ENCODE results near the gene MLIP. TPM values are rescaled to one million over a fixed set of nuclear protein-coding genes. Genes with fewer than 3 reads are reported as not detected.

Gene MLIP
- total RNA-seq, 1 experiment from 2014 or later: not detected

DNA sequence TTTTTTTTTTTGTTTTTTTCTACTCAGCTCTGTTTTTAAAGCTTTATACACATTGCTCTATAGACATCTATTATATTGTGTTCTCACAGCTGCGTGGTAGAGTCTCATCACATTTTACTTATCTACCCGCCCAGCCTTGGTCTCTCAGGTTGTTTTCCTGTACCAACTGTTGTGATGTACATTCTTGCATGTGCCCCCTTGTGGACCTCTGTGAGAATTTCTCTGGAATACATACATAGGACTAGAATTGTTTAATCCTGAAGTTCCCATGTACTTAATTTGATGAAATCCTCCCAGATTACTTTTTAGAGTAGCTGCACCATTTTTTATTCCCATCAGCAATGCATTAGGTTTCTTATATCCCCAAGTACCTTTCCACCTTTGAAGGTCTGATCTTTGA is 156.6 kb downstream of the MLIP start:
- H3K36me3 ChIP-seq: no peaks in the 10 kb centered on the region
- H3K4me3 ChIP-seq: no peak overlapping the region
- H3K27me3 ChIP-seq: no peaks in the 10 kb centered on the region
- peak; percentile 3 for DNase-seq
- no peaks in the 10 kb centered on the region for H3K9me3 ChIP-seq

DNA sequence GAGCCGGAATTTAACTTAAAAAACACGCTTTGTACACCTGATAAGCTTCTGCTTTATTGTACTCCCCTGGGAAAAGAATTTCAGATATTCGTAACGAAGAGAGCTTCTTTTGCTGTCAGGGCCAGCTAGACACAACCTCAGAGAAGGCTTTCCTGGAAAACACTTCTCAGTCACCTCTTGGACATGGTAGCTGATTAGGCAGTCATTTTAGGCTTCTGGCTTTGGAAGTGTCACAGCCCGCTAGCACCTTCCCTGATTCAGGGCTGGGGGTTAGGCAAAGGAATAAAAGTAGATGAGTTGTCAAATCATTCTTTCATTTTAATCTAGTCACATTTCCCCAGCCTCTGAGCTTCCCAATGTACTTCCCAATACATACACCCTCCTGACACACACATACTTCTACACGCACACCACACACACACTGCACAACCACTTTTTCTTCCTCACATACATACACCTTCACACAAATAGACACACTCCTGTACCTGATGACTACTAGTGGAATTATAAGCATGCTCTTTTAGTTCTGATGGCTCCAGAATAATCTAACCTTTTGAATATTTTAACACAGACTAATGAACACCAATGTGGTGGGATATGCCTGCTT is 162.1 kb downstream of the MLIP start:
- H3K36me3 ChIP-seq: no peaks in the 10 kb centered on the region
- no peak for DNase-seq
- H3K27me3 ChIP-seq: no peaks in the 10 kb centered on the region
- H3K4me3 ChIP-seq: no peak overlapping the region
- H3K9me3 ChIP-seq: no peaks in the 10 kb centered on the region

DNA sequence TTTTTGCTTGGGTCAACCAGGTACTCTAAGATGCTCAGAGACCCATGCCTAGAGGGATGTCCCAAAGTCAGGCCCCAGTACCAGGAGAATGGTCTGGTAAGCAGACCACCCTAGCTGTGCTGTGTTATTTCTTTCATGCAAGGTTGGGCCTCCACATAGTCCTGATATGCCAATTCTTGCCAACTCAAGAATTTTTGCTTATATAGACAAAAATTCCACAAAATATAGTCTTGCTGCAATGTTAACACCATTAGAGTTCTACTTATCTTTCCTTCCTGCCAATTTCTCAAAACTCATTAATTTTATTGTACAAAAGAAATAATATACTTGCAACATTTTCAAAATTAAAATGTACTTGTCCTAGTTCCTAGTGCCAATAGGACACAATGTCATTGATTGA is 163.1 kb downstream of the MLIP start:
- H3K36me3 ChIP-seq: no peaks in the 10 kb centered on the region
- H3K4me3 ChIP-seq: no peak overlapping the region
- DNase-seq: no peak
- H3K27me3 ChIP-seq: no peaks in the 10 kb centered on the region
- H3K9me3 ChIP-seq: no peaks in the 10 kb centered on the region

DNA sequence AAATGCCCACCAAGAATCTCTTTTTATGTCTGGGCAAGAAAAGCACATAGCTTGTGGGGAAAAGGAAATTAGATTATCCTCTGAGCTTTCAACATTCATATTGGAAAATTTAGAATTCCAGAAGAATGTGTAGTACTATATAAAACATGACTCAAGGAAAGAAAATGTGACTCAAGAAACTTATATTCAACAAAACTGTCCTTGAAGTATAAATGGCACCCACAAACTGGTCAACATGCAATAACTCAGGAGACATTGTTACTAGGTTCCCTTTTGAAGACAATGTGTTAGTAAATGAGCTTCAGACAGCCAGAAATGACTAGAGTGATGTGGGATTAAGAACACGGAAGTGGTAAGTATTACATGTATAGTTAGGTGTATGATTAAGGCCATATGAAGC is 170.9 kb downstream of the MLIP start:
- no peak overlapping the region for H3K4me3 ChIP-seq
- H3K9me3 ChIP-seq: no peaks in the 10 kb centered on the region
- no peak for DNase-seq
- H3K27me3 ChIP-seq: no peaks in the 10 kb centered on the region
- no peaks in the 10 kb centered on the region for H3K36me3 ChIP-seq

DNA sequence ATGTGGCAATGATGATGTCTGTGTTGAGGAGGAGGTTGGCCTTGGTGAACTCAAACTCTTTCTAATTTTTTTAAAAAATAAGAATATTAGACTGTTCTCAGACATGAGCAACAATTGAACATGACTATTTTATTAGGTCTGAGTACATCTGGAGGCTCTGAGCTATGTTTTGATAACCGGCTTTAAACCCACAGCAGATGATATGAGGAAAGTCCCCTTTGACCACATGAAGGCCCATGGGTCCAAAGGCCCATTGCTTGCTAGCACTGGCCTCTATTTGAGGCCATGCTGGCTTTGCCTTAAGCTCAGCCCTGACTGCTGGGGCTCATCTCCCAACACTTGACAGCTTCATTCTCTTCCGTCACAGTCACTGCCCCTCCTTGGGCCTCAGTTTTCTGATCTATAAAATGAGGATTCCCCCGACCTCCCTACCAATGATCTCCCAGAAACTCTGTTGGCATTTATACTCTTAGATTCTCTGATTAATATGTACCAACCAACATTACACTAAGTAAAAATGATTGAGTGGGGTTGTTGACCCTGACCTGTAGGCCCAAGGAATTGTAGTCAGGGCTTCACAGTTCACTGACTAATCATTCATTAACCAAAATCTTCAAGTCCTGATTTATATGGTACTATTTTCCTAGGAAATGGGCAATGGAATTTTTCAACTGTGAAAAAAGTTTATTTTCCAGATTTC is 173.1 kb downstream of the MLIP start:
- no peaks in the 10 kb centered on the region for H3K36me3 ChIP-seq
- no peak for DNase-seq

DNA sequence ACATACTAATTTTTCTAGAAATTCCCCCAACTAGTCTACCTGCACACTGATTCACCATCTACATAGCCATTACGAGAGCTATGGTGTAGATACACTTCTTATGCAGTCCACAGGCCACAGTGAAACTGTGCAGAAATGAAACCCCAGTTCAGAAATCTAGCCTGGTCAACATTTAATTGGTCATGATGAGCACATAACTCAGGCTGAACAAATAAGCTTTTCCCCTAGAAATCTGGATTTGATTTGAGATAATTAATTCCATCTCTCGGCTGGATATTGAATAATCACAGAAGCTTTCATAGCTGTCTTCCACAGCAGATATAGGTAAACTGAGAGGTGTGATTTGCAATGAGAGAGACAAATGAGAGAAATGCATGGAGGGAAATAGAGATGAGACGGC is 174.4 kb downstream of the MLIP start:
- Histone ChIP-seq H3K27me3 (no peaks in the 10 kb centered on the region), H3K9me3 (no peaks in the 10 kb centered on the region), H3K36me3 (no peaks in the 10 kb centered on the region), H3K4me3 (no peak overlapping the region)
- DNase-seq: no peak

More for the DNA sequence above, 173.1 kb downstream of the MLIP start:
- no peaks in the 10 kb centered on the region for H3K27me3 ChIP-seq
- H3K4me3 ChIP-seq: no peak overlapping the region
- no peaks in the 10 kb centered on the region for H3K9me3 ChIP-seq

DNA sequence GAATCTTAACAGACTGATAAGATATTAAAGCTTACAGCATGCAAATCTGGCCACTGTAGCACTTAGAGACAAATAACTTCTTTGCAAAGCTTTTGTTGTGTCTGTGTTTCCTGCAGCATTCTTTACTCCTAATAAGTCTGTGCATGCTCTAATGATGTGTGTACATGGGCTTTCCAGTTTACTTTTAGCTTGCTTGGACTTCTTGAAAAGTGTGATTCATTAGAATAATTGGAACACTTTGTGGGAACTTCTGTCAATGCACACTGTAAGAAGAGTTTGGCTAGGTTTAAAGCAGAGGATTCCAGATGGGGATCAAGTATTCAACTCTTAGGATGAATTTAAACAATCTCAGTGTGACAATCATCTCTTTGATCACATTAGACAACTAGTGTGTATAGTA is 174.9 kb downstream of the MLIP start:
- H3K9me3 ChIP-seq: no peaks in the 10 kb centered on the region
- no peaks in the 10 kb centered on the region for H3K27me3 ChIP-seq
- no peak overlapping the region for H3K4me3 ChIP-seq
- DNase-seq: no peak
- no peaks in the 10 kb centered on the region for H3K36me3 ChIP-seq

DNA sequence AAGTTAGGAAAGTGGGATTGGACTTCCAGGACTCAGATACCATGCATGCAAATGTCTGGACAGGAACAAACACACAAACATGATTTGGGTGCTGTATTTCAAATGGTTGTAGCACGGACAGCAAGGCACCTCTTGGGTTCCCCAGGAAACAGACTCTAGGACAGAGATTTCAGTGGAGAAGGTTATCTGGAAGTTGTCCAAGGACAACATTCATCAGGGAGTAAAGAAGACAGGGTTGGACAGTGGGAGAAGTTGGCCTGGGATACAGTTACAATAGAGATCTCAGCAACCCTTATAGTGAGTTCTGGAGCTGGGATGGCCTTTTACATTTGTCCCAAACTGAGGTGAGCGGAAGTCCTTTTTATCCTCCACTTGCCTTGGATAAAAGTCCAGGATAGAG is 177.2 kb downstream of the MLIP start:
- no peaks in the 10 kb centered on the region for H3K36me3 ChIP-seq
- no peak for DNase-seq

DNA sequence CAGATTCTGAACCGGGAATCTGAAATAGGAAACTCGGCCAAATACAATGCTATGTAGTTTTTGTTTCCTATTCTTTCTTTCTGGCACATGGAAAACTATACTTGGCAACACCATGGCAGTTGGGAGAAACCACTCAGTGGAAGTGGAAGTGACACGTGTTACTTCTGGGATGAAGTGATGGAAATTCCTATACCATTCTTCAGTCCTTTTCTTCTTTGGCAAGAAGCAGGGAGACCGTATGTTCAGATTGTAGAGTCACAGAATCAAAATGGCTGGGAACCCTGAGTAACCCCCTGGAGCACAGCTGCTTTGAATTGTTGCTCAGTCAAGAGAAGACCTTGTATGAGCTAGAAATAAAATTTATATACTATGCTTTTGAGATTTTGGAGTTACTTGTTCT is 178.2 kb downstream of the MLIP start:
- Histone ChIP-seq H3K27me3 (no peaks in the 10 kb centered on the region), H3K36me3 (no peaks in the 10 kb centered on the region), H3K9me3 (no peaks in the 10 kb centered on the region), H3K4me3 (no peak overlapping the region)
- DNase-seq: no peak

More for the DNA sequence above, 177.2 kb downstream of the MLIP start:
- H3K9me3 ChIP-seq: no peaks in the 10 kb centered on the region
- H3K27me3 ChIP-seq: no peaks in the 10 kb centered on the region
- no peak overlapping the region for H3K4me3 ChIP-seq

DNA sequence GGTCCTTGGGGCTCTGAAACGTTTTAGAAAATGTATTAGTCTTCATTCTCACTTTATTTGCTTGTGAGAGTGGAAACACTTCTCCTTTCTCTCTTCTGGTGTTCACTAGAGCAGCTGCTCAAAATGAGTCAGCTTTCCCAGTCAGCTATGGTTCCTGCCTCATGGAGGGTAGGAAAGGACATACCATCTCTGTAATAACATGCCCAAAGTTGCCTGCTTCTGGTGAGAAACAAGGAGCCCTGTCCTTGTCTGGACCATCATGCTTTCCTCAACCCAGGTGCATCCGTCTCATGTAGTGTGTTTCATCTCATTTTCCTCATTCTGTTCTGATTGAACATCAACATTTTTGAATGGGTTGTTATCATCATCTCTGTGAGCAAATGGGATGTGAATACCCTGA is 179.9 kb downstream of the MLIP start:
- Histone ChIP-seq H3K9me3 (no peaks in the 10 kb centered on the region), H3K4me3 (no peak overlapping the region), H3K27me3 (no peaks in the 10 kb centered on the region), H3K36me3 (no peaks in the 10 kb centered on the region)
- peak; percentile 25 for DNase-seq

DNA sequence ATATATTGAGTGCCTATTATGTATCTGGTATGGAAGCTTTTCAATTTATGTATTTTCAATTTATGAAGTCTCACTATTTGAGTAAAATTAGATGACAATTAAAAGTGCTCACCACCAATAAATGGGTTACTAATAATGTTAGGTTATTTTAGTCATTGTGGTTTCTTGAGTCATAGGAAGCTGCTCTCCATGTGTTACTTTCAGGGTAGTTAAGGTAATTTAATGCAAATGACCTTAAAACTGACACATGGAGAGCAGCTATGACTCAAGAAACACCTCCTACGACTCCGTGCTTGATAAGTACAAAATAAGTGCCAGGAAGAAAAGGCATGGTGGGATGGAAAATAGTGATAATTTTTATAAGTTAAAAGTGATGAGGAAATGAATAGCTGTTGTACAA is 180.5 kb downstream of the MLIP start:
- Histone ChIP-seq H3K4me3 (no peak overlapping the region), H3K36me3 (no peaks in the 10 kb centered on the region), H3K27me3 (no peaks in the 10 kb centered on the region), H3K9me3 (no peaks in the 10 kb centered on the region)
- DNase-seq: no peak

DNA sequence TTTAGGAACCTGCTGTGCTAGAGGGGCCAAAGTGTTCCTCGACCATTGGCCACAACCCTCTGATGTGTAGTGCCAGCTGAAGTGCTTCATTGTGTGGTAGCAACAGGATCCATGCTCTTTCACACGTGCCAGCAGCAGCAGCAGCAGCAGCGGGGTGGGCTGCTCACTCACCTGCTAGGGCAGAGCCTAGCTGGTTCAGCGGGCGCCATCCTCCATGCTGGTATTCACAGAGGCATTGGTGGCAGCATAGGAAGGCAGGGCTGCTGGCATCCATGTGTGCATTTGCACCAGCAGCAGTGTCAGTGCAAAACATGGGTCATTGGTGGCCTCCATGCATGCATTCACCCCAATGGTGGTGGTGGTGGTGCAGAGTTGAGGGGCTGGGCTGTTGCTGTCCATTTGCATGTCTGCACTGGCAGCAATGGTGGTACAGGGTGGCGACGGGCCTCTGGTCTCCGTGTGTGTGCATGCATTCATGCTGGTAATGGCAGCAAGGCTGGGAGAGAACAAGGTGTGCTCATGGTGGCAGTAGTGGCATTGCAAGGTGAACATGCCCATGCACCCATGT is 183.8 kb downstream of the MLIP start:
- Histone ChIP-seq H3K4me3 (no peak overlapping the region), H3K9me3 (no peaks in the 10 kb centered on the region), H3K36me3 (no peaks in the 10 kb centered on the region), H3K27me3 (no peaks in the 10 kb centered on the region)
- no peak for DNase-seq

DNA sequence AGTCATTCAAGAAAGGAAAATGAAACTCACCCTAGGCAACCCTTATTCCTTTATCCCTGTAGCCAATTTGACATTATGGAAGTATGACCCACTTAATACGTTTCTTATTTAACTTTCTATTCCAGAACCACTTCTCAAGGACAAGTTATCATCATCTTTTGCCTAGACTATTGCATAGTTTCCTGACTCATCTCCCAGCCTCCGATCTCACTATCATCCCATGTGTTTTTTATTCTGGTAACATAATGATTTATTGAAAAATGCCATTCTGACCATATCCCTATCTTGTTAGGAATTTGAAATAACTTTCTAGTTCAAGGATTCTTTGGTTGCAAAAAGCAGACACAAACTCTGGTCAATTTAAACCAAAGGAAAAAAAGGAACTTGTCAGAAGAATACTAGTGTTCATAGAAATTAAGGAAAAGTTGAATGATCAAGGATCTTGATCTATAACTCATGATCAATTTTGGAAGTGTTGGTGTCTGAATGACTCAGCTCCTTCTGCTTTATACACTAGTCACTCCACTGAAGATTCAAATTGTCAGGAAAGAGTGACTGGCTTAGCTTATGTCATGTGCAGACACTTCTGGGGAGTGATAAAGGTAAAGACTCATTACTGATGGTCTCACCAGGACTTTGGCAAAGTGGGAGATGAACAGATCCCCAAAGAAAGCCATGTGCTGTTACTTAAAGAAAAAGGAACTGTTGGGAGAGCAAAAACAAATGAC is 188.5 kb downstream of the MLIP start:
- Histone ChIP-seq H3K9me3 (no peaks in the 10 kb centered on the region), H3K4me3 (no peak overlapping the region), H3K27me3 (no peaks in the 10 kb centered on the region), H3K36me3 (no peaks in the 10 kb centered on the region)
- DNase-seq: no peak

DNA sequence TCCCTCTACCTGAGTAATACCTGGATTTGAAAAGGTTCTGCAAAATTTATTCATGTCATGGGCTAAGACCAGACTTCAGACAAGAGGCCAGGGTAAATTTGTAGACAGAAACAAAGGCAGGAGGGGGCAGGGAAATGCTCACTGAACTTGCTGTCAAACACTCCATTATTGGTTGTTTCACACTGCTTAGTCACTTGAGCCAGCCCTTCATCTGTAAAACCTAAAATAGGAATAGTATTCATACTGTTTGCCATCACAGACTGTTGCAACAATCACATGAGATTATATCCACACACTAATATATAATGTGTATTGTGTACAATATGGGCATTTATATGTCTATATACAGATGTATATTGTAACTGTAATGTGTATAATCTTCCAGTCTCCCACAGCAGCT is 190.5 kb downstream of the MLIP start:
- Histone ChIP-seq H3K27me3 (no peaks in the 10 kb centered on the region), H3K9me3 (no peaks in the 10 kb centered on the region), H3K36me3 (no peaks in the 10 kb centered on the region), H3K4me3 (no peak overlapping the region)
- no peak for DNase-seq

DNA sequence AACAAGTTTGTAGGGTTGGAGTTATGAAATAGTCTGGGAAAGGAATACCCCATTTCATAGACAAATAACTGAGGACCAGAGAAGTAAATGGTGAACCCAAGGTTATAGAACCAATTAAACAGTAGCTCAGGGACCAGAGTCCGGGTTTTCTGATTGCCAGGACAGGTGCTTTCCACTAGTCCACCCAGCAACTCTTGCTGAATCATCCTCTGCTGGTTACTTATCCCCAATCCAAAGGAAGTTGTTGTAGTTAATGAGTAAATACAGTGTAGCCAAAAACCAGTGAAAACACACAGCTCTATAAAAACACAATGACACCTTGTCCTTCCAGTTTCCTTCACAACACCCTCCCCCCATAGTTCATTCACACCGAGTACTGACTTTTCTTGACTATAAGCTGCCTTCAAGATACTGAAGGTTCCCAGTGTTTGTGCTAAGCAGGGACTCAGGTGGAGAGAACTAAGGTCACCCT is 196.2 kb downstream of the MLIP start:
- H3K4me3 ChIP-seq: no peak overlapping the region
- no peaks in the 10 kb centered on the region for H3K36me3 ChIP-seq
- no peaks in the 10 kb centered on the region for H3K9me3 ChIP-seq
- DNase-seq: no peak
- H3K27me3 ChIP-seq: no peaks in the 10 kb centered on the region

DNA sequence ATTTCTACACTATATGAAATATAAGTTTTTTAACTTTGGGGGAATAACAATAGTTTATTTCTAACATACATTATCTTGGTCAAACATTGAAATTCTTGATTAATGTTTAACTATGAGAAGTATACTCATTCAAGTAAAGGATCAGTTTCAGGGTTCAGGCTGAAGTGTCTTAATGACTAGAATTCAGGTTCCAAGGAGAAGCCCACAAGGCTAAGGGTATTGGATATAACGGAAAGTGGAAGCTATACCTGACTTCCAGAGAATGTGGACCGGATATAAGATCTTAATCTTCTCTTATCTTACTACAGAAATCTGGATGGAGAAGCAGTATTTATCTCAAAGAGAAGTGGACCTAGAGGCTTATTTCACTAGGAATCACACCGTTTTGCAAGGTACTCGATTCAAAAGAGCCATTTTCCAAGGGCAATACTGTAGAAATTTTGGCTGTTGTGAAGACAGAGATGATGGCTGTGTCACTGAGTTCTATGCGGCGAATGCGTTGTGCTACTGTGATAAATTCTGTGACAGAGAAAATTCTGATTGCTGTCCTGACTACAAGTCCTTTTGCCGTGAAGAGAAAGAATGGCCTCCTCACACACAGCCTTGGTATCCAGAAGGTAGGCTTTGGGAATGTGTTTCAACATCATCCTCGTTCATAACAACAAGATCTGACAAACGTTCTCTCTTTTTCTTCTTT is 197.2 kb downstream of the MLIP start, which contains the start of gene TINAG:
Gene TINAG (plus strand): TSS at position 153 of the 697 bp plus-strand sequence. CDS start 110 bp downstream, at position 263.
- DNase-seq: no peak
- Histone ChIP-seq H3K4me3 (no peak within 1 kb of the TSS), H3K36me3 (no peaks in the 10 kb centered on the region), H3K9me3 (no peaks in the 10 kb centered on the region), H3K27me3 (no peaks in the 10 kb centered on the region)

DNA sequence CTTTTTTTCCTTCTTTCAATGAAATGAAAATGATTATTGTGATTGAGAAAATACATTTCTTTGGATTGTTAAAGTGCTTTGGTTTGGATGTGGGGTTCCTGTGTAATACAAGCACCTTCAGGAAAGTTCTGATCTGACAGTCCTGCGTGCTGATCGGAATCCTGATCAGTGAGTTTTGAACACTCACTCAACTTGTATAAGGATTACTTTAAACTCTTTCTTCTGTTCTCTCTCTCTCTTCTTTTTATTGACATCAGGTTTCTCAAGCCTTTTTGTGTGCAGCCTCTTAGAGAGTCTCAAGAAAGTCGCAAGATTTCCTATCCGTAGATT is 197.7 kb downstream of the MLIP start:
- Histone ChIP-seq H3K4me3 (no peak overlapping the region), H3K9me3 (no peaks in the 10 kb centered on the region), H3K36me3 (no peaks in the 10 kb centered on the region), H3K27me3 (no peaks in the 10 kb centered on the region)
- no peak for DNase-seq

All from MG63 (cell line).